SH-SY5Y (cell line): ENCODE measurements around the gene HAPLN2.

Source experiments
- GATA2 ChIP-seq: IDR thresholded peaks from 2 replicates; pipeline ENCODE4 v1.6.1; 2011; ENCODE audit warnings: mild to moderate bottlenecking, low read depth, low read length
- GATA3 ChIP-seq: IDR thresholded peaks from 2 replicates; pipeline ENCODE4 v1.6.1; 2011; ENCODE audit warnings: low read depth, mild to moderate bottlenecking, low read length, moderate library complexity

DNA sequence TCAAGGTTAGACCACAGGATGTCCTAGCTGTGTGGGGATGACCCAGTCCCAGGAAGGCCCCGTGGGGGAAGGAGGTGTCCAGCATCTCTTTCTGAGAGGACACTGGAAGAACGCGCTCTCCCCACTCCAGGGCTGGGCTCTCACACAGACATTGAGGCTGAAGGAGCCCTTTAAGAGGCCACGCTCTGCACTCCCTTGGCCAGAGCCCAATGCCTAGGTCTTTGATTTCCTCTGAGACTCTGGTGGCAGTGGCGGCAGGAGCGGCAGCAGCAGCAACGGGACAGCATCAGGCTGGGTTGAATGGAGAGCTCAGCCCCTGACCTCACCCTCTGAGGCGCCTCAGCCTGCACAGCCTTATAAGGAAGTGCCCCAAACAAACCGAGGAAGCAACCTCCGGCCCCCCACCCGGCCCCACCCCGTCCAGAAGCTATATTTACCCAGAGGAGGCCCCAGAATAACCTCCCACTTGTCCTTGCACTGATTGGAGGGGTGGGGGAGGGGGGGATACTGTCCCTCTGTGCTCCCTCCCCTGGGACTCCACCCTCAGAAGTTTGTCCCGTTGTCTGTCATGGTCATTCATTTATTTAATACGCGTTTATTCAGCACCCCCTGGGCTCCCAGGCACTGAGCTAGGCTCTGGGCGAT lies 45.7 kb downstream of the HAPLN2 start:
- TF ChIP-seq GATA2 (no peak), GATA3 (no peak)
